H9 (cell line): ENCODE data around the gene UNCX. TPM values are rescaled to one million over a fixed set of nuclear protein-coding genes. Genes with fewer than 3 reads are reported as not detected.
"Not testable (repeated sequence)": the region's sequence is repeated elsewhere in the genome, so short reads cannot be mapped to it uniquely, and the experiment has no call there.

Experiments
- DNase-seq: peaks from one replicate; pipeline ENCODE4 v3.0.0-alpha.2; 2017
- H2AFZ ChIP-seq: one replicate; pipeline ENCODE4 v1.6.1; 2013; ENCODE audit warnings: mild to moderate bottlenecking, low read length, control low read depth, moderate library complexity
- H2AK5ac ChIP-seq: 2 replicates; pipeline ENCODE4 v1.6.1; 2013; ENCODE audit warnings: low read length, control low read depth, mixed read lengths; ENCODE audit not compliant: insufficient read length
- H2BK120ac ChIP-seq: one replicate; pipeline ENCODE4 v1.6.1; 2013; ENCODE audit warnings: low read depth, mild to moderate bottlenecking, low read length, control low read depth, inconsistent platforms; ENCODE audit not compliant: poor library complexity, severe bottlenecking
- H2BK12ac ChIP-seq: 2 replicates; pipeline ENCODE4 v1.6.1; 2013; ENCODE audit warnings: low read length, control low read depth, mixed read lengths, low read depth; ENCODE audit not compliant: insufficient read length
- H2BK15ac ChIP-seq: 2 replicates; pipeline ENCODE4 v1.6.1; 2013; ENCODE audit warnings: low read depth, low read length, control low read depth
- H2BK20ac ChIP-seq: one replicate; pipeline ENCODE4 v1.6.1; 2013; ENCODE audit warnings: low read depth, mild to moderate bottlenecking, low read length, control low read depth, inconsistent platforms; ENCODE audit not compliant: poor library complexity, severe bottlenecking
- H2BK5ac ChIP-seq: 2 replicates; pipeline ENCODE4 v1.6.1; 2013; ENCODE audit warnings: low read length, control low read depth, mixed read lengths; ENCODE audit not compliant: insufficient read length
- H3K14ac ChIP-seq: 2 replicates; pipeline ENCODE4 v1.6.1; 2013; ENCODE audit warnings: low read length, control low read depth; ENCODE audit not compliant: insufficient read depth
- H3K18ac ChIP-seq: 2 replicates; pipeline ENCODE4 v1.6.1; 2013; ENCODE audit warnings: low read depth, mild to moderate bottlenecking, mixed read lengths, low read length, control low read depth; ENCODE audit not compliant: insufficient read length
- H3K23ac ChIP-seq: 2 replicates; pipeline ENCODE4 v1.6.1; 2013; ENCODE audit warnings: low read length, control low read depth, mixed read lengths, low read depth; ENCODE audit not compliant: insufficient read length
- H3K23me2 ChIP-seq: 2 replicates; pipeline ENCODE4 v1.6.1; 2013; ENCODE audit warnings: low read depth, mild to moderate bottlenecking, mixed read lengths, low read length, control low read depth; ENCODE audit not compliant: insufficient read length, poor library complexity, severe bottlenecking
- H3K27ac ChIP-seq: 2 replicates; pipeline ENCODE4 v1.5.1; 2013; ENCODE audit warnings: low read length, control low read depth, mixed read lengths, low read depth; ENCODE audit not compliant: insufficient read length
- H3K27me3 ChIP-seq: 2 replicates; pipeline ENCODE4 v1.6.1; 2013; ENCODE audit warnings: low read length, control low read depth, inconsistent platforms; ENCODE audit not compliant: insufficient read depth
- H3K4ac ChIP-seq: 2 replicates; pipeline ENCODE4 v1.6.1; 2013; ENCODE audit warnings: low read depth, mild to moderate bottlenecking, control low read depth, inconsistent platforms, low read length, moderate library complexity
- H3K4me1 ChIP-seq: 2 replicates; pipeline ENCODE4 v1.6.1; 2013; ENCODE audit warnings: low read length, control low read depth, inconsistent platforms; ENCODE audit not compliant: insufficient read depth
- H3K4me2 ChIP-seq: 2 replicates; pipeline ENCODE4 v1.6.1; 2013; ENCODE audit warnings: low read length, control low read depth, mixed read lengths; ENCODE audit not compliant: insufficient read length, insufficient read depth
- H3K56ac ChIP-seq: 2 replicates; pipeline ENCODE4 v1.6.1; 2013; ENCODE audit warnings: low read depth, mild to moderate bottlenecking, mixed read lengths, low read length, control low read depth; ENCODE audit not compliant: insufficient read length
- H3K79me1 ChIP-seq: 2 replicates; pipeline ENCODE4 v1.6.1; 2013; ENCODE audit warnings: low read depth, mild to moderate bottlenecking, moderate library complexity, low read length, control low read depth, inconsistent platforms; ENCODE audit not compliant: insufficient read depth, poor library complexity, severe bottlenecking
- H3K79me2 ChIP-seq: 2 replicates; pipeline ENCODE4 v1.6.1; 2013; ENCODE audit warnings: low read length, control low read depth, inconsistent platforms; ENCODE audit not compliant: insufficient read depth
- H3K9ac ChIP-seq: 2 replicates; pipeline ENCODE4 v1.6.1; 2013; ENCODE audit warnings: low read length, control low read depth, mixed read lengths; ENCODE audit not compliant: insufficient read length; ENCODE audit errors: extremely low read depth
- H3K9me3 ChIP-seq: one replicate; pipeline ENCODE4 v1.6.1; 2013; ENCODE audit warnings: low read depth, low read length, inconsistent platforms; ENCODE audit not compliant: control insufficient read depth
- H3T11ph ChIP-seq: one replicate; pipeline ENCODE4 v1.6.1; 2013; ENCODE audit warnings: mild to moderate bottlenecking, low read length, control low read depth, inconsistent platforms
- H4K20me1 ChIP-seq: one replicate; pipeline ENCODE4 v1.6.1; 2013; ENCODE audit not compliant: control insufficient read depth, insufficient read length, insufficient read depth
- H4K5ac ChIP-seq: 2 replicates; pipeline ENCODE4 v1.6.1; 2013; ENCODE audit warnings: low read depth, mild to moderate bottlenecking, mixed read lengths, low read length, control low read depth; ENCODE audit not compliant: insufficient read length
- H4K8ac ChIP-seq: replicated peaks from 2 replicates; pipeline ENCODE4 v1.6.1; 2013; ENCODE audit warnings: low read length, control low read depth, mixed read lengths, low read depth; ENCODE audit not compliant: insufficient read length
- H4K91ac ChIP-seq: 2 replicates; pipeline ENCODE4 v1.6.1; 2013; ENCODE audit warnings: low read depth, mild to moderate bottlenecking, moderate library complexity, mixed read lengths, low read length, control low read depth; ENCODE audit not compliant: insufficient read length
- H3K27ac Mint-ChIP-seq, 3 experiments: 2 replicates in 2 of 3; 3 replicates in 1 of 3; pipeline ENCODE4 v1.8.0; 2020 to 2021; ENCODE audit warnings: mixed read lengths in 3 of 3, mild to moderate bottlenecking in 1 of 3, moderate library complexity in 1 of 3
- H3K27me3 Mint-ChIP-seq: 2 replicates; pipeline ENCODE4 v1.8.0; 2021; ENCODE audit warnings: low read depth, mild to moderate bottlenecking, moderate library complexity, mixed read lengths
- H3K36me3 Mint-ChIP-seq, 3 experiments: 2 replicates in 2 of 3; 3 replicates in 1 of 3; pipeline ENCODE4 v1.8.0; 2020 to 2021; ENCODE audit warnings: low read depth in 3 of 3, mixed read lengths in 3 of 3; ENCODE audit not compliant: insufficient read depth in 1 of 3
- H3K4me1 Mint-ChIP-seq, 2 experiments: 2 replicates each; pipeline ENCODE4 v1.8.0; 2020; ENCODE audit warnings: mixed read lengths in 2 of 2
- H3K4me3 Mint-ChIP-seq, 2 experiments: 2 replicates in 1 of 2; 3 replicates in 1 of 2; pipeline ENCODE4 v1.8.0; 2020 to 2021; ENCODE audit warnings: mild to moderate bottlenecking in 2 of 2, mixed read lengths in 2 of 2, moderate library complexity in 1 of 2
- H3K9me3 Mint-ChIP-seq, 2 experiments: 2 replicates in 1 of 2; 3 replicates in 1 of 2; pipeline ENCODE4 v1.8.0; 2020; ENCODE audit warnings: mild to moderate bottlenecking in 2 of 2, mixed read lengths in 2 of 2, moderate library complexity in 1 of 2
- WGBS: extraction: QIAGEN DNeasy Blood & Tissue Kit; methylation state at CpG from one replicate; pipeline ENCODE4 v1.1.7; 2013; ENCODE audit warnings: missing lambda C conversion rate, low lambda C conversion rate, mixed read lengths; ENCODE audit not compliant: insufficient read length; ENCODE audit errors: extremely low coverage; 5-methylcytosine and 5-hydroxymethylcytosine counted together
- total RNA-seq: library from RNA; stranded (reverse); gene quantifications from 2 replicates; pipeline ENCODE4 v1.2.1, GENCODE V29; 2021
- TF ChIP-seq, protein P1 (sequence below): fragments of 200-600 bp; sonication (generic); conservative IDR thresholded peaks from 3 replicates; pipeline ENCODE4 v1.8.0; 2021; ENCODE audit warnings: antibody characterized with exemption, mild to moderate bottlenecking

UNCX gene
- total RNA-seq, 1 experiment from 2014 or later, result not detected

- H3K4me1 Mint-ChIP-seq, result no peaks in the 10 kb centered on the region
- TF ChIP-seq, protein P1, sequence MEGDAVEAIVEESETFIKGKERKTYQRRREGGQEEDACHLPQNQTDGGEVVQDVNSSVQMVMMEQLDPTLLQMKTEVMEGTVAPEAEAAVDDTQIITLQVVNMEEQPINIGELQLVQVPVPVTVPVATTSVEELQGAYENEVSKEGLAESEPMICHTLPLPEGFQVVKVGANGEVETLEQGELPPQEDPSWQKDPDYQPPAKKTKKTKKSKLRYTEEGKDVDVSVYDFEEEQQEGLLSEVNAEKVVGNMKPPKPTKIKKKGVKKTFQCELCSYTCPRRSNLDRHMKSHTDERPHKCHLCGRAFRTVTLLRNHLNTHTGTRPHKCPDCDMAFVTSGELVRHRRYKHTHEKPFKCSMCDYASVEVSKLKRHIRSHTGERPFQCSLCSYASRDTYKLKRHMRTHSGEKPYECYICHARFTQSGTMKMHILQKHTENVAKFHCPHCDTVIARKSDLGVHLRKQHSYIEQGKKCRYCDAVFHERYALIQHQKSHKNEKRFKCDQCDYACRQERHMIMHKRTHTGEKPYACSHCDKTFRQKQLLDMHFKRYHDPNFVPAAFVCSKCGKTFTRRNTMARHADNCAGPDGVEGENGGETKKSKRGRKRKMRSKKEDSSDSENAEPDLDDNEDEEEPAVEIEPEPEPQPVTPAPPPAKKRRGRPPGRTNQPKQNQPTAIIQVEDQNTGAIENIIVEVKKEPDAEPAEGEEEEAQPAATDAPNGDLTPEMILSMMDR, result no peak
- Histone ChIP-seq H2BK15ac (no peak overlapping the region), H3T11ph (no peak overlapping the region), H3K23me2 (no peaks in the 10 kb centered on the region), H4K91ac (no peak overlapping the region), H3K79me1 (no peaks in the 10 kb centered on the region), H4K8ac (no peak overlapping the region), H3K9me3 (no peaks in the 10 kb centered on the region), H3K4me2 (no peak overlapping the region), H3K56ac (no peak overlapping the region), H3K4me1 (no peaks in the 10 kb centered on the region), H3K23ac (no peak overlapping the region), H2BK20ac (no peak overlapping the region), H2BK5ac (no peak overlapping the region), H4K20me1 (no peaks in the 10 kb centered on the region), H3K4ac (no peak overlapping the region), H3K27me3 (no peaks in the 10 kb centered on the region), H2AK5ac (no peak overlapping the region), H3K79me2 (no peaks in the 10 kb centered on the region), H3K18ac (no peak overlapping the region), H3K9ac (no peak overlapping the region), H3K14ac (no peak overlapping the region), H2BK12ac (no peak overlapping the region), H3K27ac (no peak overlapping the region), H2AFZ (no peak overlapping the region), H2BK120ac (no peak overlapping the region), H4K5ac (no peak overlapping the region)
- no peak overlapping the region for H3K27ac Mint-ChIP-seq
- no peak overlapping the region for H3K4me3 Mint-ChIP-seq
- no peak for DNase-seq
- WGBS, result no CpG with 5 or more reads among the region's 19 CpGs
- peaks cover 16% of the 10 kb centered on the region for H3K27me3 Mint-ChIP-seq
- H3K9me3 Mint-ChIP-seq, result peaks cover 0 to 3% of the 10 kb centered on the region in 2 experiments; a peak in 1 of 5 replicates
- H3K36me3 Mint-ChIP-seq, result no peaks in the 10 kb centered on the region
Observed at GRCh38 chr7:1204460-1205140, 28.1 kb upstream of the UNCX start.

DNA sequence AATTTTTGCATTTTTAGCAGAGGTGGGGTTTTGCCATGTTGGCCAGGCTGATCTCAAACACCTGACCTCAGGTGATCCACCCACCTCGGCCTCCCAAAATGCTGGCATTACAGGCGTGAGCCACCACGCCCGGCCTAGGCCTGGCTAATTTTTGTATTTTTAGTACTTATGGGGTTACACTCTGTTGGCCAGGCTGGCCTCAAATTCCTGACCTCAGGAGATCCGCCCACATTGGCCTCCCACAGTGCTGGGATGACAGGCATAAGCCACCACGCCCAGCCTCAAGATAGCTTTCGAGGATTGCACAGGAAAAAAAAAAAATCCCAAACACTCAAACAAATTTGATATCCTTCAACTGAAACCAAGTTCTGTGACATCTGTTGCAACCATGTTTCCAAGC, 26.9 kb upstream of the UNCX start:
- H3K4me1 Mint-ChIP-seq, H3K9me3 ChIP-seq, H3K79me2 ChIP-seq, H3K4me3 Mint-ChIP-seq, H3K36me3 Mint-ChIP-seq, H4K5ac ChIP-seq, H2BK120ac ChIP-seq, H2BK12ac ChIP-seq, H3K27me3 ChIP-seq, H3K27ac ChIP-seq, H3K27ac Mint-ChIP-seq, H2BK5ac ChIP-seq, H3K18ac ChIP-seq, H3K4ac ChIP-seq, H4K20me1 ChIP-seq, H3K79me1 ChIP-seq, H4K8ac ChIP-seq, H3K23ac ChIP-seq, H2AFZ ChIP-seq, H4K91ac ChIP-seq, H2BK15ac ChIP-seq, H3K14ac ChIP-seq, H3K9me3 Mint-ChIP-seq, H3K23me2 ChIP-seq, H3K56ac ChIP-seq, H2AK5ac ChIP-seq, H3T11ph ChIP-seq, H3K9ac ChIP-seq, DNase-seq, H3K4me1 ChIP-seq, H2BK20ac ChIP-seq, H3K4me2 ChIP-seq: not testable (repeated sequence)
- peaks cover 20% of the 10 kb centered on the region for H3K27me3 Mint-ChIP-seq
- WGBS, result no CpG with 5 or more reads among the region's 7 CpGs
